Neuronal stem cell (in vitro differentiated cells): Measurements from ENCODE around the gene TAS2R16.
"Not testable (repeated sequence)": the region's sequence is repeated elsewhere in the genome, so short reads cannot be mapped to it uniquely, and the experiment has no call there.

Experiments used
- DNase-seq: peaks from one replicate; pipeline ENCODE4 v3.0.0-alpha.2; 2013; ENCODE audit warnings: low spot score
- H2AFZ ChIP-seq: one replicate; pipeline ENCODE4 v1.6.1; 2013; ENCODE audit warnings: mild to moderate bottlenecking, low read length, inconsistent platforms
- H2AK5ac ChIP-seq: 2 replicates; pipeline ENCODE4 v1.6.1; 2013; ENCODE audit warnings: low read depth, mild to moderate bottlenecking, inconsistent platforms, low read length, moderate library complexity, mixed read lengths
- H2BK120ac ChIP-seq: 2 replicates; pipeline ENCODE4 v1.6.1; 2013; ENCODE audit warnings: low read depth, mild to moderate bottlenecking, inconsistent platforms, low read length, moderate library complexity, mixed read lengths
- H2BK12ac ChIP-seq: one replicate; pipeline ENCODE4 v1.6.1; 2013; ENCODE audit warnings: low read length, inconsistent platforms
- H2BK15ac ChIP-seq: 2 replicates; pipeline ENCODE4 v1.6.1; 2013; ENCODE audit warnings: mild to moderate bottlenecking, low read length, inconsistent platforms, mixed read lengths
- H2BK5ac ChIP-seq: one replicate; pipeline ENCODE4 v1.6.1; 2013; ENCODE audit warnings: inconsistent platforms, mild to moderate bottlenecking, low read length, moderate library complexity
- H3K14ac ChIP-seq: one replicate; pipeline ENCODE4 v1.6.1; 2013; ENCODE audit warnings: low read length, inconsistent platforms
- H3K18ac ChIP-seq: 2 replicates; pipeline ENCODE4 v1.6.1; 2013; ENCODE audit warnings: low read length, inconsistent platforms
- H3K23ac ChIP-seq: 2 replicates; pipeline ENCODE4 v1.6.1; 2013; ENCODE audit warnings: low read depth, mild to moderate bottlenecking, mixed read lengths, low read length, inconsistent platforms; ENCODE audit not compliant: poor library complexity
- H3K27ac ChIP-seq: replicated peaks from 3 replicates; pipeline ENCODE4 v1.5.1; 2013; ENCODE audit warnings: low read length, inconsistent platforms
- H3K27me3 ChIP-seq, 3 experiments: 2 replicates each; pipeline ENCODE4 v1.6.1; 2013; ENCODE audit warnings: low read length in 3 of 3, mild to moderate bottlenecking in 2 of 3, inconsistent platforms in 1 of 3, low read depth in 1 of 3, mixed read lengths in 1 of 3, moderate library complexity in 1 of 3; ENCODE audit not compliant: control insufficient read depth in 3 of 3, insufficient read depth in 3 of 3
- H3K36me3 ChIP-seq, 2 donors: replicated peaks in 1 of 2; 2 replicates each; pipeline ENCODE4 v1.6.1; 2013; ENCODE audit warnings: low read length in 2 of 2; ENCODE audit not compliant: control insufficient read depth in 2 of 2, insufficient read depth in 2 of 2
- H3K4ac ChIP-seq: 2 replicates; pipeline ENCODE4 v1.6.1; 2013; ENCODE audit warnings: inconsistent platforms, mild to moderate bottlenecking, low read length, moderate library complexity
- H3K4me1 ChIP-seq, 2 donors: 1 replicate in 1 of 2; 2 replicates in 1 of 2; pipeline ENCODE4 v1.6.1; 2013; ENCODE audit warnings: low read length in 2 of 2, low read depth in 1 of 2; ENCODE audit not compliant: control insufficient read depth in 2 of 2, insufficient read depth in 1 of 2
- H3K4me2 ChIP-seq: one replicate; pipeline ENCODE4 v1.6.1; 2013; ENCODE audit warnings: mild to moderate bottlenecking, low read length, inconsistent platforms; ENCODE audit not compliant: insufficient read depth, poor library complexity, severe bottlenecking
- H3K4me3 ChIP-seq, 2 donors: 2 replicates each; pipeline ENCODE4 v1.5.1; 2013; ENCODE audit warnings: low read length in 2 of 2, mild to moderate bottlenecking in 2 of 2, inconsistent platforms in 1 of 2, moderate library complexity in 1 of 2
- H3K79me1 ChIP-seq: one replicate; pipeline ENCODE4 v1.6.1; 2013; ENCODE audit warnings: low read depth, mild to moderate bottlenecking, inconsistent platforms, low read length, moderate library complexity
- H3K9ac ChIP-seq: one replicate; pipeline ENCODE4 v1.6.1; 2013; ENCODE audit warnings: mild to moderate bottlenecking, low read depth, low read length, inconsistent platforms; ENCODE audit not compliant: poor library complexity
- H3K9me3 ChIP-seq, 2 donors: replicated peaks in 1 of 2; 2 replicates each; pipeline versions ENCODE3 to v1.6.1; 2013; ENCODE audit warnings: low read length in 2 of 2, mild to moderate bottlenecking in 2 of 2, inconsistent platforms in 1 of 2, low read depth in 1 of 2, mixed read lengths in 1 of 2, moderate library complexity in 1 of 2; ENCODE audit not compliant: control insufficient read depth in 2 of 2, insufficient read depth in 1 of 2
- H4K8ac ChIP-seq: one replicate; pipeline ENCODE4 v1.6.1; 2013; ENCODE audit warnings: low read depth, mild to moderate bottlenecking, inconsistent platforms, low read length, moderate library complexity
- H4K91ac ChIP-seq: one replicate; pipeline ENCODE4 v1.6.1; 2013; ENCODE audit warnings: low read length, low read depth, mild to moderate bottlenecking, inconsistent platforms; ENCODE audit not compliant: poor library complexity
- WGBS, 2 donors: extraction: QIAGEN DNeasy Blood & Tissue Kit; methylation state at CpG; one replicate each; pipeline ENCODE4 v1.1.7; 2013; ENCODE audit warnings: missing lambda C conversion rate in 2 of 2, mixed read lengths in 1 of 2; ENCODE audit not compliant: insufficient read length in 2 of 2, insufficient replicate concordance in 1 of 2; ENCODE audit errors: extremely low coverage in 2 of 2; 5-methylcytosine and 5-hydroxymethylcytosine counted together

The TAS2R16 gene

GRCh38 chr7:122970740-122971725 lies 24.5 kb downstream of the TAS2R16 start:
- Histone ChIP-seq H3K4ac (no peak overlapping the region), H2BK12ac (no peak overlapping the region), H3K27me3 (no peaks in the 10 kb centered on the region), H4K91ac (no peak overlapping the region), H2AK5ac (no peak overlapping the region), H3K18ac (no peak overlapping the region), H3K9me3 (no peaks in the 10 kb centered on the region), H2BK5ac (no peak overlapping the region), H3K14ac (no peak overlapping the region), H3K4me1 (peaks cover 0 to 22% of the 10 kb centered on the region in 2 donors), H3K4me3 (no peak overlapping the region), H3K4me2 (no peak overlapping the region), H3K79me1 (no peaks in the 10 kb centered on the region), H2AFZ (peak overlapping the region; percentile 10), H2BK15ac (no peak overlapping the region), H3K9ac (no peak overlapping the region), H4K8ac (no peak overlapping the region), H3K36me3 (no peaks in the 10 kb centered on the region), H3K23ac (no peak overlapping the region), H3K27ac (no peak overlapping the region), H2BK120ac (no peak overlapping the region)
- 100% methylated on average over 1 of the region's 6 CpGs; no CpG with 5 or more reads in 1 of the 2 donors for WGBS, 2 donors
- DNase-seq = no peak

DNA sequence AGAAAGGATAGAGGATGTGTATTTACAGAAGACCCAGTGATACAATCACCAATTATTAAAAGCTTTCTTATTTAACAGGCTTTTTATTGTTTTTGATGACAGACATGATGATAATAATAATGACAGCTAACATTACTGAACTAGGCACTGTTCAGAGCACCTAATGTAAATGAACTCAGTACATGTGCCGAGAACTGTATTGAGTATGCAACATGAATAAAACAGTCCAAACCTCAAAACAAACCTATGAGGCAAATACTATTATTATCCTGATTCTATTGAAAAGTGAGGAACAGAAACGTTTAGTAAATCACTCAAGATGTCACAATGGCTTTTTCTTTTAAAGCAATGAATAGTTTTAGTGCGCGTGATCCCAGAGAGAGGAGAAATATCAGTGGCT lies 27.1 kb downstream of the TAS2R16 start:
- Histone ChIP-seq H3K4me2 (no peak overlapping the region), H4K91ac (no peak overlapping the region), H3K9me3 (no peaks in the 10 kb centered on the region), H2BK5ac (no peak overlapping the region), H2AK5ac (no peak overlapping the region), H3K4me1 (peaks cover 0 to 21% of the 10 kb centered on the region in 2 donors), H3K36me3 (no peaks in the 10 kb centered on the region), H3K4me3 (no peak overlapping the region), H3K18ac (no peak overlapping the region), H3K4ac (no peak overlapping the region), H2BK15ac (no peak overlapping the region), H2BK120ac (no peak overlapping the region), H3K27ac (no peak overlapping the region), H2BK12ac (no peak overlapping the region), H3K23ac (no peak overlapping the region), H2AFZ (peak overlapping the region; percentile 78), H3K14ac (no peak overlapping the region), H3K79me1 (no peaks in the 10 kb centered on the region), H3K27me3 (no peaks in the 10 kb centered on the region), H3K9ac (no peak overlapping the region), H4K8ac (no peak overlapping the region)
- no CpG with 5 or more reads among the region's 4 CpGs for WGBS, 2 donors
- no peak for DNase-seq

GRCh38 chr7:122965306-122965705 lies 30.2 kb downstream of the TAS2R16 start:
- Histone ChIP-seq H3K18ac (no peak overlapping the region), H3K14ac (no peak overlapping the region), H3K4ac (no peak overlapping the region), H2AFZ (peak overlapping the region; percentile 18), H2BK12ac (no peak overlapping the region), H2BK120ac (no peak overlapping the region), H4K91ac (no peak overlapping the region), H3K79me1 (no peaks in the 10 kb centered on the region), H2AK5ac (no peak overlapping the region), H2BK5ac (no peak overlapping the region), H3K9ac (no peak overlapping the region), H3K36me3 (no peaks in the 10 kb centered on the region), H3K4me1 (peaks cover 0 to 8% of the 10 kb centered on the region in 2 donors), H3K27ac (no peak overlapping the region), H2BK15ac (no peak overlapping the region), H3K4me2 (no peak overlapping the region), H4K8ac (no peak overlapping the region), H3K27me3 (no peaks in the 10 kb centered on the region), H3K4me3 (no peak overlapping the region), H3K23ac (no peak overlapping the region), H3K9me3 (no peaks in the 10 kb centered on the region)
- no peak for DNase-seq
- no CpG with 5 or more reads among the region's 2 CpGs for WGBS, 2 donors

DNA sequence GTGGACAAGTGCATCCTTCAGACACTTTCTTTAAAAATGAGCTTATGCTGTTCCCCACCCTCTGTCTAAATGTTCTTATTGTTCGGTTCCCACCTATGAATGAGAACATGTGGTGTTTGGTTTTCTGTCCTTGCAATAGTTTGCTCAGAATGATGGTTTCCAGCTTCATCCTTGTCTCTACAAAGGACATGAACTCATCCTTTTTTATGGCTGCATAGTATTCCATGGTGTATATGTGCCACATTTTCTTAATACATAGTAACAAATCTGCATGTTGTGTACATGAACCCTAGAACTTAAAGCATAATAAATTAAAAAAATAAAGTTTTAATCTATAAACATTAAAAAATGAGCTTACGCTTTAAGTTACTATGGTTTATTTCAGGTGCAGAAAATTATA lies 41.8 kb downstream of the TAS2R16 start:
- H3K23ac ChIP-seq = not testable (repeated sequence)

More for the DNA sequence above, 41.8 kb downstream of the TAS2R16 start:
- not testable (repeated sequence) for H2BK5ac ChIP-seq, H3K4me3 ChIP-seq, DNase-seq, H3K79me1 ChIP-seq, H3K9me3 ChIP-seq, H3K18ac ChIP-seq, H2BK15ac ChIP-seq, H3K4me1 ChIP-seq, H4K91ac ChIP-seq, H4K8ac ChIP-seq, H2BK120ac ChIP-seq, H3K4me2 ChIP-seq, H3K36me3 ChIP-seq, H2BK12ac ChIP-seq, H3K4ac ChIP-seq, H3K27ac ChIP-seq, H3K27me3 ChIP-seq, H2AK5ac ChIP-seq, H3K14ac ChIP-seq, H3K9ac ChIP-seq, H2AFZ ChIP-seq
- WGBS, 2 donors = no CpG with 5 or more reads among the region's 2 CpGs
